Measurements from ENCODE around the gene SLC18A2.

SLC18A2 gene

DNA sequence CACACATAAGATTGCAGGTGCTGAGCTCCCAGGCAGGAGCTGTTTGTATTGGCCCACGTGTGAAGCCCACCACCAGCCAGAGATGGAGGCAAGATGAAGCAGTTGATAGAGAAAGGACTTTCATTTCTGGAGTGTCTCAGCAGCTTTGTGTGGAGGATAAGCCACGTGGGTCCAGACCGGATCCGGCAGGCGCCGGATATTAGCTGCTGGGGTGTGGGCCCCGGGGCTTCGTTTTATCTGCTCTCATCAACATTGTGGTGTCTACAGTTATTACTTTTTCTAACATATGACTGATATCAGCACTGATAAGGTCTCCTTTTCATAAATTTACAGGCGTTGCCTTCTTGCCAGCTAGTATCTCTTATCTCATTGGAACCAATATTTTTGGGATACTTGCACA, 25.5 kb downstream of the SLC18A2 start:
- H3K27me3 ChIP-seq (ENCODE audit: insufficient read depth, low read length): no peaks in the 10 kb centered on the region
- no peak overlapping the region for H3K4me3 ChIP-seq (ENCODE audit: low read length)
- no peak overlapping the region for H3K27ac ChIP-seq (ENCODE audit: low read depth, low read length)
- H3K4me1 ChIP-seq (ENCODE audit: insufficient read depth, low read length): peaks cover 6% of the 10 kb centered on the region; the same call in 1 of the 2 replicates
- H3K36me3 ChIP-seq (ENCODE audit: insufficient read depth, low read length): no peaks in the 10 kb centered on the region
- WGBS: 97% methylated on average over 9 of the region's 9 CpGs
- H3K9me3 ChIP-seq (ENCODE audit: insufficient read depth, low read depth, low read length): no peaks in the 10 kb centered on the region
- no peak overlapping the region for H3K9ac ChIP-seq (ENCODE audit: low read depth, low read length)

DNA sequence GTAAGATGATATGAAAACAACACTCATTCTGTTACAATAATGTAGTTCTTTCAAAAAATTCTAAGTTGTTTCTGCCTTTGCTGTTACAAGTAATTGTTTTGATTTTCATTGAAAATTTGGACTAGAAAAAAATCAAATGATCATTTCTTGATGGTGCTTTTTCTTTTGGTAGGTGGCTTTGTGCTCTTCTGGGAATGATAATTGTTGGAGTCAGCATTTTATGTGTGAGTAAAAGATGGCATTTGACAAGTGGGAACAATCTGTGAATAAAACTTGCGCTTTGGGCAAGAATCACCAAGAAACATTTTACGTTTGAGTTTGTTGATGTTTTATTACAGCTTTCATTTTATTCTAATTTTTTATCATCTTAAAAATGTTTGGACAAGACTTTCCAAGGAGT, 25.9 kb downstream of the SLC18A2 start:
- no peak overlapping the region for H3K9ac ChIP-seq (ENCODE audit: low read depth, low read length)
- H3K9me3 ChIP-seq (ENCODE audit: insufficient read depth, low read depth, low read length): no peaks in the 10 kb centered on the region
- WGBS: 83% methylated on average over 1 of the region's 2 CpGs
- H3K36me3 ChIP-seq (ENCODE audit: insufficient read depth, low read length): no peaks in the 10 kb centered on the region
- H3K27me3 ChIP-seq (ENCODE audit: insufficient read depth, low read length): no peaks in the 10 kb centered on the region
- H3K4me1 ChIP-seq (ENCODE audit: insufficient read depth, low read length): peaks cover 8% of the 10 kb centered on the region; the same call in 1 of the 2 replicates
- H3K27ac ChIP-seq (ENCODE audit: low read depth, low read length): no peak overlapping the region
- H3K4me3 ChIP-seq (ENCODE audit: low read length): no peak overlapping the region

DNA sequence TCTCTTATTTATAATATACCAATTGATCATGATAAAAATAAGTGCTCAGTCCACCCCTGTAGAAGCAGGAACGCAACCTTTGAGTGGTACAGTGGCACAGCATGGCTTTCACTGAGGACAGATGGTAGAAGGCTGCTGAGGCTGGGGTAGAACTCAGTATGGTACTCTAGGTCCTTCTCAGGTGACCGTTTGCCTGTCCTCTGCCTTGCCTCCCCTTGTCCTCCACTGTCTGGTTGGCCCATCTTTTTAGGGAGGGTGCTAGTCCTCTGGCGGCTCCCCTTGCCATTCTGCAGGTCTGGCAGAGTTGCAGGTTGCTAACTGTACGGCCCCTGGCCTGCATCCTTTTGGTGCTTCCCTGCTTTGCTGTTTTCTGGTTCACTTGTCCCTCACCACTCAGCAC, 27.3 kb downstream of the SLC18A2 start:
- Histone ChIP-seq H3K4me1 (ENCODE audit: insufficient read depth, low read length) (peaks cover 10% of the 10 kb centered on the region; the same call in 1 of the 2 replicates), H3K36me3 (ENCODE audit: insufficient read depth, low read length) (no peaks in the 10 kb centered on the region), H3K4me3 (ENCODE audit: low read length) (no peak overlapping the region), H3K27ac (ENCODE audit: low read depth, low read length) (no peak overlapping the region), H3K9me3 (ENCODE audit: insufficient read depth, low read depth, low read length) (no peaks in the 10 kb centered on the region), H3K9ac (ENCODE audit: low read depth, low read length) (no peak overlapping the region), H3K27me3 (ENCODE audit: insufficient read depth, low read length) (no peaks in the 10 kb centered on the region)
- WGBS: 93% methylated on average over 4 of the region's 4 CpGs

GRCh38 chr10:117268907-117269306, 28.0 kb downstream of the SLC18A2 start:
- peaks cover 10% of the 10 kb centered on the region; the same call in 1 of the 2 replicates for H3K4me1 ChIP-seq (ENCODE audit: insufficient read depth, low read length)
- no peaks in the 10 kb centered on the region for H3K27me3 ChIP-seq (ENCODE audit: insufficient read depth, low read length)
- WGBS: 94% methylated on average over 2 of the region's 2 CpGs
- H3K27ac ChIP-seq (ENCODE audit: low read depth, low read length): no peak overlapping the region
- no peaks in the 10 kb centered on the region for H3K36me3 ChIP-seq (ENCODE audit: insufficient read depth, low read length)
- H3K9ac ChIP-seq (ENCODE audit: low read depth, low read length): no peak overlapping the region
- no peaks in the 10 kb centered on the region for H3K9me3 ChIP-seq (ENCODE audit: insufficient read depth, low read depth, low read length)
- H3K4me3 ChIP-seq (ENCODE audit: low read length): no peak overlapping the region

- Histone ChIP-seq H3K36me3 (ENCODE audit: insufficient read depth, low read length) (no peaks in the 10 kb centered on the region), H3K9me3 (ENCODE audit: insufficient read depth, low read depth, low read length) (no peaks in the 10 kb centered on the region), H3K27me3 (ENCODE audit: insufficient read depth, low read length) (no peaks in the 10 kb centered on the region), H3K27ac (ENCODE audit: low read depth, low read length) (no peak overlapping the region), H3K4me1 (ENCODE audit: insufficient read depth, low read length) (peaks cover 10% of the 10 kb centered on the region; the same call in 1 of the 2 replicates), H3K4me3 (ENCODE audit: low read length) (no peak overlapping the region), H3K9ac (ENCODE audit: low read depth, low read length) (no peak overlapping the region)
- WGBS: 79% methylated on average over 3 of the region's 3 CpGs
Observed at GRCh38 chr10:117271427-117271826, 30.5 kb downstream of the SLC18A2 start.

DNA sequence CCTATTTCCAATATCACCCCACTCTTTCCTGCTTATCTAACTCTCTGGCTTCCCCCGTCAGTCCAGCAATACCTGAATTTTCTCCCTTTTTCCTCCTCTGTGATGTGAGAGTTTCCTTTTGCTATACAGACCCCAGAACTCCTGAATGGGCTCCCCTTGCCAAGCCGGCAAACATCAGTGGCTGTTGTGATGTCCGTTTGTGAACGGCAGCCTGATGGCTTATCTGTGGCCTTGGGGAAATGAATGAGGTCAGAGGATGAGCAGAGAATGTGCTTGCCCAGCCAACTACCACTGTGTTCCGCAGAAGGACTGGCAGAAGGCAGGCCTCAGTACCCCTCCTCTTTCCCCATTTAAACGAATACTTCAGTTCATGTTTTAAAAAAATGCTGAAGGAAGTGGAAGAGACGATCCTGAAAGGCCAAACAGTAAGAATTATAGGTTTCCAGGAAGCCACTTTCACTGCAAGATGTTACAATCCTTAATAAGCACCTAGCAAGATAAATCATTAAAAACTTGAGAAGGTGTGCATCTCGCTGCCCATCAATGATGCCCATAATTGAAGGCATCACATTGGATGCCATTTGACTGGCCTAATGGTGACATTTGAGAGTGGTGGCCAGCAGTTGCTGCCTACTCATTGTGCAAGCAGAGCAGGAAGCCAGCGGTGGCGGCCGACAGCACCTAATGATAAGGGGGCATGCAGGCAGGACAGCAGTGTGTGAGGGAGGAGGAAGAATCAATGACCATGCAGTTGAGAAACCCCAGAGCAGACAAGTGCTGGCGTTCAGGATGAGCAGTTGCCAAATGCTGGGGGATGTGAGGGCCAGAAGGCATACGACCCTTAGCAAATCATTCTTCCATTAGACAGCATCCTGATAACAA, 31.5 kb downstream of the SLC18A2 start:
- Histone ChIP-seq H3K27ac (ENCODE audit: low read depth, low read length) (no peak overlapping the region), H3K9ac (ENCODE audit: low read depth, low read length) (no peak overlapping the region)

DNA sequence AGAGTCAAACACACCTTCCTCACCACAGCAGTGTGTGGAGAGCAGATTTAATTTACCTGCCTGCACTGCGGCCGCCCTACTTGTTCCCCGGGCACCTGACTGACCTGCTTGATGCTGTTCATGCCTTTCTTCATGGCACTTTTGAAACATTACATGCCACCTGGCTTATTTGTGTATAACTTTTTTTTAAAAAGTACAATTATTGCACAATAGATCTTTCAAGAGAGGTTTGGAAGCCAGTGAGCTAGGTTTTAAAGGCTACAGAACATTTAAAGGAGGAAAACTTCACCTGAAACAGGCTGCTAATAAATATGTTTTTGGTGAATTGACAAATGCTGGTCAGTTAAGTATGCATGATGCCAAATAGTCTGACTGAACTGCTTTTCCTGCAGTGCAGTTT, 33.1 kb downstream of the SLC18A2 start:
- 94% methylated on average over 3 of the region's 3 CpGs for WGBS
- Histone ChIP-seq H3K9me3 (ENCODE audit: insufficient read depth, low read depth, low read length) (no peaks in the 10 kb centered on the region), H3K4me3 (ENCODE audit: low read length) (no peak overlapping the region), H3K27ac (ENCODE audit: low read depth, low read length) (no peak overlapping the region), H3K9ac (ENCODE audit: low read depth, low read length) (no peak overlapping the region), H3K27me3 (ENCODE audit: insufficient read depth, low read length) (no peaks in the 10 kb centered on the region), H3K36me3 (ENCODE audit: insufficient read depth, low read length) (no peaks in the 10 kb centered on the region), H3K4me1 (ENCODE audit: insufficient read depth, low read length) (peaks cover 10% of the 10 kb centered on the region; the same call in 1 of the 2 replicates)

More for the DNA sequence above, 31.5 kb downstream of the SLC18A2 start:
- WGBS: 91% methylated on average over 13 of the region's 13 CpGs
- Histone ChIP-seq H3K27me3 (ENCODE audit: insufficient read depth, low read length) (no peaks in the 10 kb centered on the region), H3K9me3 (ENCODE audit: insufficient read depth, low read depth, low read length) (no peaks in the 10 kb centered on the region), H3K4me1 (ENCODE audit: insufficient read depth, low read length) (peaks cover 10% of the 10 kb centered on the region; the same call in 1 of the 2 replicates), H3K36me3 (ENCODE audit: insufficient read depth, low read length) (no peaks in the 10 kb centered on the region), H3K4me3 (ENCODE audit: low read length) (no peak overlapping the region)

- no peaks in the 10 kb centered on the region for H3K9me3 ChIP-seq (ENCODE audit: insufficient read depth, low read depth, low read length)
- 95% methylated on average over 5 of the region's 5 CpGs for WGBS
- no peak overlapping the region for H3K4me3 ChIP-seq (ENCODE audit: low read length)
- no peak overlapping the region for H3K27ac ChIP-seq (ENCODE audit: low read depth, low read length)
- no peak overlapping the region for H3K9ac ChIP-seq (ENCODE audit: low read depth, low read length)
- no peaks in the 10 kb centered on the region for H3K36me3 ChIP-seq (ENCODE audit: insufficient read depth, low read length)
- no peaks in the 10 kb centered on the region for H3K27me3 ChIP-seq (ENCODE audit: insufficient read depth, low read length)
- peaks cover 10% of the 10 kb centered on the region; the same call in 1 of the 2 replicates for H3K4me1 ChIP-seq (ENCODE audit: insufficient read depth, low read length)
Observed at GRCh38 chr10:117274509-117274908, 33.6 kb downstream of the SLC18A2 start.

DNA sequence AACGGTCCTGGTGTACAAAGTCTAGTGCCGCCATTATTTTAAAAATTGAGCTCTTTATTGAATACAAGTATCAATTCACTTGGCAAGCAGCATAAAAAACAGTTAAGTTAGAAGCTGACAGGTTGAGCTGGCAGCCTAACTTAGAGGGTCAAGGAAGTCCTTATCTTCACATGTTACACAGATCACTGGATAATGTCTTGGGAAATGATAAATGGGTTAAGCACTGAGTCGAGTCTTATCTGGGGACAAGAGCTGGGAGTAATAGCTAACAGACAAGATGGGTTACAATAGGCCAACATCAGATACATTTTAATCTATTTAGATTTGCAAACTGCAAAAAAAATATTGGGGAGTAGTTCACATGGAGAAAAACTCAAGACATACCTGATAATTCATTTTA, 34.2 kb downstream of the SLC18A2 start:
- Histone ChIP-seq H3K36me3 (ENCODE audit: insufficient read depth, low read length) (no peaks in the 10 kb centered on the region), H3K27ac (ENCODE audit: low read depth, low read length) (no peak overlapping the region), H3K9me3 (ENCODE audit: insufficient read depth, low read depth, low read length) (no peaks in the 10 kb centered on the region), H3K27me3 (ENCODE audit: insufficient read depth, low read length) (no peaks in the 10 kb centered on the region), H3K4me3 (ENCODE audit: low read length) (no peak overlapping the region), H3K9ac (ENCODE audit: low read depth, low read length) (no peak overlapping the region), H3K4me1 (ENCODE audit: insufficient read depth, low read length) (peaks cover 10% of the 10 kb centered on the region; the same call in 1 of the 2 replicates)
- WGBS: 100% methylated on average over 2 of the region's 3 CpGs

DNA sequence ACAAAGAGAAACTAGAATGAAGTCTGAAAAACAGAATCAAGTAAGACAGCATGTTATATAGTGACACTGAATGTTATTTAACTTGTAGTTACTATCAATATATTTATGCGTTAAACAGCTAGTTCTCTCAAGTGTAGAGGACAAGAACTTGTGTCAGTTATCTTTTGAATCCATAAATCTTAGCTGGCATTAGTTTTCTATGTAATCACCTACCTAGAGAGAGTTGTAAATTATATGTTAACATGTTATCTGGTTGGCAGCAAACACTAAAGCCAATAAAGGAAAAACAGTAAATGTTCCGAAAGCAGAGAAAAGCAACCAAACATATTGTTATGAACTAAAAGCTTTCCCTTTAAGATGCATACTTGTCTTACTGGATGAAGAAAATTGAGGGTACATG, 36.8 kb downstream of the SLC18A2 start:
- Histone ChIP-seq H3K27ac (ENCODE audit: low read depth, low read length) (no peak overlapping the region), H3K4me3 (ENCODE audit: low read length) (no peak overlapping the region), H3K9ac (ENCODE audit: low read depth, low read length) (no peak overlapping the region), H3K27me3 (ENCODE audit: insufficient read depth, low read length) (no peaks in the 10 kb centered on the region), H3K9me3 (ENCODE audit: insufficient read depth, low read depth, low read length) (no peaks in the 10 kb centered on the region), H3K4me1 (ENCODE audit: insufficient read depth, low read length) (no peaks in the 10 kb centered on the region), H3K36me3 (ENCODE audit: insufficient read depth, low read length) (no peaks in the 10 kb centered on the region)
- 100% methylated on average over 2 of the region's 2 CpGs for WGBS

GRCh38 chr10:117284716-117285494, 44.0 kb downstream of the SLC18A2 start:
- Histone ChIP-seq H3K4me3 (ENCODE audit: low read length) (no peak overlapping the region), H3K9ac (ENCODE audit: low read depth, low read length) (no peak overlapping the region), H3K27ac (ENCODE audit: low read depth, low read length) (no peak overlapping the region), H3K4me1 (ENCODE audit: insufficient read depth, low read length) (no peaks in the 10 kb centered on the region), H3K36me3 (ENCODE audit: insufficient read depth, low read length) (peaks cover 39% of the 10 kb centered on the region), H3K9me3 (ENCODE audit: insufficient read depth, low read depth, low read length) (no peaks in the 10 kb centered on the region), H3K27me3 (ENCODE audit: insufficient read depth, low read length) (no peaks in the 10 kb centered on the region)
- WGBS: 96% methylated on average over 12 of the region's 12 CpGs

Data from HUES64 (cell line).